ENCODE data around the gene SH2D2A. TPM values are rescaled to one million over a fixed set of nuclear protein-coding genes. Genes with fewer than 3 reads are reported as not detected.

SH2D2A gene
- total and polyA plus RNA-seq, 3 donors from 2014 or later, result 1.3 to 3.1 TPM; not detected in 1

DNA sequence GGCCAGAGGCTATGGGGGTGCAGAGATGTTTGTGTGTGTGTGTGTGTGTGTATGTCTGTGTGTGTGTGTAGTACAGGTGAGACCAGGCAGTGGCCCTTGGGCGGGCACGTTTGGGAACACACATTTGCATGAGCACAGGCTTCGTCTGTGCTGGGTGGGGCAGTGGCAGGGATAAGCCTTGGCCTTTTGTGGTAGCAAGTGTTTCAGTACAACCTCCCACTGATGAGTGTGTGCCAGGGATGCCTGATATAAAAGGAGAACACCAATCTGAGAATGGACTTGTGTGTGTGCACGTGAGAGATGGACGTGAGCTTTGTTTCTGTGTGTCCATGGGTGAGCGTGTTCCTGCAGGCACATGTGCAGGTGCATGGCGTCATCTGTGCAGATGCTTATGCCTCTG is 47.0 kb upstream of the SH2D2A start:
- no peaks in the 10 kb centered on the region for H3K9me3 ChIP-seq
- no peak for DNase-seq
- intact Hi-C loops (cut with DNase I; ENCODE audit: low total_unique reads), result no loop called here
- no peak overlapping the region for H3K4me3 ChIP-seq
- 80 to 83% methylated on average over 7 of the region's 7 CpGs for WGBS, 2 donors
- no peak overlapping the region for H3K27ac ChIP-seq
- no peaks in the 10 kb centered on the region for H3K36me3 ChIP-seq (ENCODE audit: low read depth, missing control alignments)
- peaks cover 31% of the 10 kb centered on the region for H3K4me1 ChIP-seq
- TF ChIP-seq POLR2A (IDR thresholded peaks at IDR 0.05), result no peak
- TF ChIP-seq, protein P1, sequence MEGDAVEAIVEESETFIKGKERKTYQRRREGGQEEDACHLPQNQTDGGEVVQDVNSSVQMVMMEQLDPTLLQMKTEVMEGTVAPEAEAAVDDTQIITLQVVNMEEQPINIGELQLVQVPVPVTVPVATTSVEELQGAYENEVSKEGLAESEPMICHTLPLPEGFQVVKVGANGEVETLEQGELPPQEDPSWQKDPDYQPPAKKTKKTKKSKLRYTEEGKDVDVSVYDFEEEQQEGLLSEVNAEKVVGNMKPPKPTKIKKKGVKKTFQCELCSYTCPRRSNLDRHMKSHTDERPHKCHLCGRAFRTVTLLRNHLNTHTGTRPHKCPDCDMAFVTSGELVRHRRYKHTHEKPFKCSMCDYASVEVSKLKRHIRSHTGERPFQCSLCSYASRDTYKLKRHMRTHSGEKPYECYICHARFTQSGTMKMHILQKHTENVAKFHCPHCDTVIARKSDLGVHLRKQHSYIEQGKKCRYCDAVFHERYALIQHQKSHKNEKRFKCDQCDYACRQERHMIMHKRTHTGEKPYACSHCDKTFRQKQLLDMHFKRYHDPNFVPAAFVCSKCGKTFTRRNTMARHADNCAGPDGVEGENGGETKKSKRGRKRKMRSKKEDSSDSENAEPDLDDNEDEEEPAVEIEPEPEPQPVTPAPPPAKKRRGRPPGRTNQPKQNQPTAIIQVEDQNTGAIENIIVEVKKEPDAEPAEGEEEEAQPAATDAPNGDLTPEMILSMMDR (IDR thresholded peaks at IDR 0.05), result no peak
- no peaks in the 10 kb centered on the region for H3K27me3 ChIP-seq

DNA sequence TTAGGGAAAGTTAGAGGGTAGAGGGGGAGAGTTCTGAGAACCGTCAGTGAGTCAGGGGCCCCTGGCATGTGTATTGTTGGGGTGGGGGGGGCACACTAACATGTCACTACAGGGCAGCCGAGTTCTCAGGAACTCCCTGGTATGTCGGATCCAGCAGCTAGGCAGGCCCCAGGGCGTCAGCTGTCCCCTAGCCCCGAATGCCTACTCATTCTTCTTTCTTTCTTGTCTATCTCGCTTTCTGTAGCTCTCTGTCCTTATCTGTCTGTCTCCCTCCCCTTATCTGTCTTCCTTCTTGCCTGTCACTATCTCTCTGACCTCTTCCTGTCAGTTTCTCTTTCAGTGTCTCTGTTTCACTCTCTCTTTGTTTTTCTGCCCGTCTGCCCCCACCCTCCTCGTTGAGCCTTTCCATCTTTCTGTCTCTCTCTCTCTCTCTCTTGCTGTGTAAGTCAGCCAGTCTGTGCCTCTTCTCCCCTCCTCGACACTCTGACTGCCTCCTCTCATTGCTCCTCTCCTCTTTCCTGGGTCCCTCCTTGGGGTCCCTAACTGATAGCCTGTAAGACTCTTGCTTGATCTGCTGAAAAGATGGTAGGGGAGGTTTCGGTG is 46.5 kb upstream of the SH2D2A start:
- Histone ChIP-seq H3K4me3 (no peak overlapping the region), H3K9me3 (no peaks in the 10 kb centered on the region), H3K27me3 (no peaks in the 10 kb centered on the region), H3K36me3 (ENCODE audit: low read depth, missing control alignments) (no peaks in the 10 kb centered on the region), H3K4me1 (peaks cover 35% of the 10 kb centered on the region), H3K27ac (no peak overlapping the region)
- DNase-seq, result no peak
- no peak for TF ChIP-seq POLR2A (IDR thresholded peaks at IDR 0.05)
- TF ChIP-seq, protein P1 (IDR thresholded peaks at IDR 0.05), result no peak
- 71 to 77% methylated on average over 10 of the region's 10 CpGs for WGBS, 2 donors
- intact Hi-C loops (cut with DNase I; ENCODE audit: low total_unique reads), result no loop called here

DNA sequence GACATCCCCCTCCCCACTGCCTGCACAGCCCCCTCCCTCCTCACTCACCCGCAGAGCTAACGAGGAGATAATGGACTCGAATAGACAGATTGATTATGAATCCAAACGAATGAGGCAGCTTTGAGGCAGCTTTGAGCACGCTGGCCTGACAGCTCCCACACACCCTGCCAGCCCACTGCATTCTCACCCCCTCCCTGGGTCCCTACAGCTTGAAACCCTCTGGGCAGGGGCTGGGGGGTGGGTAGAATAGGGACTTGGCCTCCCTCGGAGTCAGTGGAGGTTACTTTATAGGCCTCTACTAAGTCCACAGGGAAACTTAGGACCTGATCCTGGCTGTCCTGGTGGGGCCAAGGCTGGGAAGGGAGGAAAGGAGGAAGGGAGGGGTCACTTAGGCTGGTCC is 45.9 kb upstream of the SH2D2A start:
- WGBS, 2 donors, result 61 to 72% methylated on average over 6 of the region's 6 CpGs
- Histone ChIP-seq H3K36me3 (ENCODE audit: low read depth, missing control alignments) (no peaks in the 10 kb centered on the region), H3K4me1 (peaks cover 35% of the 10 kb centered on the region), H3K27me3 (no peaks in the 10 kb centered on the region), H3K9me3 (no peaks in the 10 kb centered on the region), H3K4me3 (no peak overlapping the region), H3K27ac (no peak overlapping the region)
- intact Hi-C loops (cut with DNase I; ENCODE audit: low total_unique reads), result no loop called here
- no peak for TF ChIP-seq POLR2A (IDR thresholded peaks at IDR 0.05)
- TF ChIP-seq, protein P1 (IDR thresholded peaks at IDR 0.05), result no peak
- DNase-seq, result no peak

DNA sequence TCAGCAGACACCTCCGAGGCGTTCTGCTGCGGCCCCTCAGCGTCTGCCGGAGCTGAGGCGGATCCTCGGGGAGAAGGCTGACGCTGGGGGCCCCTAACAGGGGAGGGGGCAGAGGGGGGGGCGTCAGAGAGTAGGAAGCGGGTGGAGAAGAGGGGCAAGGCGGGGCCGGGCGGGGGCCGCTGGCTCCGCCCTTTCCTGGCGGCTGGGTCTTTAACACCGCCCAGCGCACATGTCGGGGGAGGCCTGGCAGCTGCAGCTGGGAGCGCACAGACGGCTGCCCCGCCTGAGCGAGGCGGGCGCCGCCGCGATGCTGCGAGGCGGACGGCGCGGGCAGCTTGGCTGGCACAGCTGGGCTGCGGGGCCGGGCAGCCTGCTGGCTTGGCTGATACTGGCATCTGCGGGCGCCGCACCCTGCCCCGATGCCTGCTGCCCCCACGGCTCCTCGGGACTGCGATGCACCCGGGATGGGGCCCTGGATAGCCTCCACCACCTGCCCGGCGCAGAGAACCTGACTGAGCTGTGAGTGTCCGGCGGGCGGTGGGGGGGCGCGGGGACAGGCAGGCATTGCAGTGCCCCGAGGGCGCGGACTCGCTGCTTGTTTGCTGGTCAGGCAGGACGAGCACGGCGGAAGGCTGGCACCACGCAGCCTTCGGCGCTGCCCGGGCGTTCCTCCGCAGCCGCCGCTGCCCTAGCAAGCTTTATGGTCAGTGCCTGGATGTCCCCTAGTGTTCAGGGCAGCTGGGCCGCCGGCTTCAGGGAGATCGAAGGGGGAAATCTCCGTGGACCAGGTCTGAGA is 44.2 kb upstream of the SH2D2A start, which contains the start of gene NTRK1:
Gene NTRK1, plus strand, starts transcription at position 238 of the 796 bp plus-strand sequence. Its CDS starts 70 bp downstream, at position 308.
- peaks cover 38% of the 10 kb centered on the region for H3K4me1 ChIP-seq
- no peak within 1 kb of the TSS for H3K27ac ChIP-seq
- peak; percentile 66 for DNase-seq
- H3K9me3 ChIP-seq, result no peaks in the 10 kb centered on the region
- intact Hi-C loops (cut with DNase I; ENCODE audit: low total_unique reads), result no loop called here
- peak within 1 kb of the TSS; percentile 24 to 45 for H3K4me3 ChIP-seq
- WGBS, 2 donors, result 4 to 8% methylated on average over 31 to 60 of the region's 69 CpGs
- TF ChIP-seq, protein P1 (IDR thresholded peaks at IDR 0.05), result no peak
- no peaks in the 10 kb centered on the region for H3K36me3 ChIP-seq (ENCODE audit: low read depth, missing control alignments)
- H3K27me3 ChIP-seq, result no peaks in the 10 kb centered on the region
